ENCODE results near the gene IL13RA1. TPM values are rescaled to one million over a fixed set of nuclear protein-coding genes. Genes with fewer than 3 reads are reported as not detected.

IL13RA1 gene
- total and polyA plus RNA-seq, 4 donors, result 31.2 to 137 (median 44.5) TPM

GRCh38 chrX:118702741-118703140 lies 24.7 kb upstream of the IL13RA1 start:
- H3K9ac ChIP-seq (ENCODE audit: low read depth in 1 of 2, low read length in 2 of 2), result no peak overlapping the region
- no peaks in the 10 kb centered on the region for H3K9me3 ChIP-seq (ENCODE audit: control insufficient read depth in 4 of 4, low read length in 3 of 4)
- H3K27me3 ChIP-seq (ENCODE audit: control insufficient read depth in 4 of 4, insufficient read depth in 4 of 4, low read length in 3 of 4), result no peaks in the 10 kb centered on the region
- no peaks in the 10 kb centered on the region for H3K4me1 ChIP-seq (ENCODE audit: control insufficient read depth in 4 of 4, insufficient read depth in 4 of 4, low read length in 3 of 4)
- TF ChIP-seq FOXA1 (IDR thresholded peaks at IDR 0.05), result no peak
- no peak for TF ChIP-seq NR2F2 (IDR thresholded peaks at IDR 0.05)
- no peak for TF ChIP-seq YY1 (IDR thresholded peaks at IDR 0.05)
- TF ChIP-seq GABPA (IDR thresholded peaks at IDR 0.05 in 1 of 2, conservative IDR thresholded peaks at IDR 0.05 in 1 of 2), result no peak
- TF ChIP-seq TAF1 (conservative IDR thresholded peaks at IDR 0.05), result no peak
- no peak for TF ChIP-seq ATF3 (IDR thresholded peaks at IDR 0.05)
- TF ChIP-seq MAX (IDR thresholded peaks at IDR 0.05), result no peak
- no peak for TF ChIP-seq HNF4A (conservative IDR thresholded peaks at IDR 0.05)
- TF ChIP-seq HNF4G (IDR thresholded peaks at IDR 0.05), result no peak
- TF ChIP-seq ZBTB33 (IDR thresholded peaks at IDR 0.05), result no peak
- TF ChIP-seq FOXA2 (IDR thresholded peaks at IDR 0.05), result no peak
- TF ChIP-seq JUND (IDR thresholded peaks at IDR 0.05), result no peak
- no peak for TF ChIP-seq RXRA (IDR thresholded peaks at IDR 0.05)
- no peak for TF ChIP-seq RAD21 (IDR thresholded peaks at IDR 0.05)
- TF ChIP-seq REST (IDR thresholded peaks at IDR 0.05), result no peak
- H3K4me3 ChIP-seq (ENCODE audit: low read depth in 1 of 3, low read length in 3 of 3), result no peak overlapping the region
- no peaks in the 10 kb centered on the region for H3K36me3 ChIP-seq (ENCODE audit: control insufficient read depth in 4 of 4, insufficient read depth in 3 of 4, low read depth in 1 of 4, low read length in 3 of 4)
- H3K27ac ChIP-seq (ENCODE audit: low read depth in 1 of 2, low read length in 2 of 2), result no peak overlapping the region
- 92% methylated on average over 5 of the region's 5 CpGs for WGBS
- DNase-seq (ENCODE audit: low spot score), result no peak

GRCh38 chrX:118706681-118707080 lies 20.7 kb upstream of the IL13RA1 start:
- Histone ChIP-seq H3K36me3 (ENCODE audit: control insufficient read depth in 4 of 4, insufficient read depth in 3 of 4, low read depth in 1 of 4, low read length in 3 of 4) (no peaks in the 10 kb centered on the region), H3K9me3 (ENCODE audit: control insufficient read depth in 4 of 4, low read length in 3 of 4) (no peaks in the 10 kb centered on the region), H3K27me3 (ENCODE audit: control insufficient read depth in 4 of 4, insufficient read depth in 4 of 4, low read length in 3 of 4) (no peaks in the 10 kb centered on the region), H3K4me1 (ENCODE audit: control insufficient read depth in 4 of 4, insufficient read depth in 4 of 4, low read length in 3 of 4) (no peaks in the 10 kb centered on the region), H3K27ac (ENCODE audit: low read depth in 1 of 2, low read length in 2 of 2) (no peak overlapping the region), H3K9ac (ENCODE audit: low read depth in 1 of 2, low read length in 2 of 2) (no peak overlapping the region), H3K4me3 (ENCODE audit: low read depth in 1 of 3, low read length in 3 of 3) (no peak overlapping the region)
- 91% methylated on average over 4 of the region's 4 CpGs for WGBS
- DNase-seq (ENCODE audit: low spot score), result no peak
- no peak for TF ChIP-seq GABPA (IDR thresholded peaks at IDR 0.05 in 1 of 2, conservative IDR thresholded peaks at IDR 0.05 in 1 of 2)
- no peak for TF ChIP-seq RAD21 (IDR thresholded peaks at IDR 0.05)
- TF ChIP-seq JUND (IDR thresholded peaks at IDR 0.05), result no peak
- TF ChIP-seq SP1 (IDR thresholded peaks at IDR 0.05), result no peak
- TF ChIP-seq HNF4G (IDR thresholded peaks at IDR 0.05), result no peak
- TF ChIP-seq FOXA1 (IDR thresholded peaks at IDR 0.05), result no peak
- no peak for TF ChIP-seq CTCF (IDR thresholded peaks at IDR 0.05; ENCODE audit: low read depth, low read length, missing input control)
- TF ChIP-seq YY1 (IDR thresholded peaks at IDR 0.05), result no peak
- TF ChIP-seq MAX (IDR thresholded peaks at IDR 0.05), result no peak
- no peak for TF ChIP-seq RXRA (IDR thresholded peaks at IDR 0.05)
- no peak for TF ChIP-seq NR2F2 (IDR thresholded peaks at IDR 0.05)
- no peak for TF ChIP-seq REST (IDR thresholded peaks at IDR 0.05)
- TF ChIP-seq HNF4A (conservative IDR thresholded peaks at IDR 0.05), result no peak
- no peak for TF ChIP-seq ATF3 (IDR thresholded peaks at IDR 0.05)
- no peak for TF ChIP-seq EGR1 (IDR thresholded peaks at IDR 0.05; ENCODE audit: low read depth in 2 of 2)

Data from liver (tissue), 9 donors.